GM18858 (cell line): ENCODE data around the gene SLC2A6.
A peak's percentile ranks its signal among the peaks of the same experiment; 100 is the strongest.

Experiments used
- ATAC-seq: cut with Tn5 transposase; IDR thresholded peaks from one replicate; pipeline ENCODE4 v1.9.1; 2021; ENCODE audit not compliant: unreplicated experiment

SLC2A6 gene

DNA sequence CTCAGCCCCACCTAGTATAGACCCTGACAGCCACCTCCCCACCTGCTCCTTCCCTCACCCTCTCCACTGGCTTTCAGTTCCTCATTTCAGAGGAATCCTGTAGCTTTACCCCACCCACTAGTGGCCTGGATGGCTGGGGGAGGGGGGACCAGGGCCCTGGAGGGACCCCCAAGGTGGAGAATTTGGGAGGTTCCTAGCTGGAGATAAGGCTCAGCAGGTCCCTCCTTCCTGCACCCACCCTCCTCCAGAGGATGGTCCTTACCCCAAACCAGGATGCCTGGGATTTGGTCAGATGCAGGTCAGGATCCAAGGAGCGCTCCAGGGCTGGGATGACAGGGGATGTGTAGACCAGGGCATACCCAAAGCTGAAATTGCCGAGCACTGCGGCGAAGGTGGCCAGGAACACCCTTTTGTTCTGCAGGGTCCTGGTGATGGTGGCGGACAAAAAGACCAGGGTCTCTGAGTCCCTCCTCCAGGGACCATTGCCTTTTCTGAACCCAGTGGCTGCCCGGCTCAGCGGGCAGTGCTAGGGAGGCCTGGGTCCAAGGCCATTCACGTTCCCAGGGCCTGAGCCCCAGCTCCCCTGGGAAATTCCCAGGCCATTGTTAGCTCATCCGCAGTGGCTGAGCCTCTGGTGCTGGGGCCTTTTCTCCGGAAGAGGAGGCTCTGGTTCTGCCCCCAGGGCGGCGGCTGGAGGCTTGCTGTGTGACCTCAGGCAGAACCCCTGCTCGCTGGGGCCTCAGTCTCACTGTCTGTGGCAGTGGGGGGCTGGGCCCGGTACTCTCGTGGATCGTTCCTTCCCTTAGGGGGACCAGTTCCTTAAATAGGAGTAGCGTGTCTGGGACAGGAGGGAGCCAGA, 678 bp downstream of the SLC2A6 start:
- ATAC-seq = peak; percentile 16

DNA sequence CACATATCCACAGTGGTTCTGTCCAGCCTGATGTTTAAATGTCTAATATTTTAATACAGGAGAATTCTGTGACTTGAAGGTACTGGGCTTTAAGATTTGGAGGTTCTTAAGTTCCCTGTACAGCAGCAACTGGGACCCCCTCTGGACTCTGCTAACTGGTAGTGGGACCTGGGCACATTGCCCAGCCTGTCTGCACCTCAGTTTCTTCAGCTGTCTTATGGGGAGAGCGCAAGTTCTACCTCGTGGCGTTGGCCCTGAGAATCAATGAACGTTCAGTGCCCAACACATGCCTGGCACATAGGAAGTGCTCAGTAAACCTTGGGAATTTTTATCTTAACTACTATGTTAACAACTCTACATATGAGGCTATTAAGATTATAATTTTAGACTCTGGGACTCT, 1.4 kb downstream of the SLC2A6 start:
- no peak for ATAC-seq

DNA sequence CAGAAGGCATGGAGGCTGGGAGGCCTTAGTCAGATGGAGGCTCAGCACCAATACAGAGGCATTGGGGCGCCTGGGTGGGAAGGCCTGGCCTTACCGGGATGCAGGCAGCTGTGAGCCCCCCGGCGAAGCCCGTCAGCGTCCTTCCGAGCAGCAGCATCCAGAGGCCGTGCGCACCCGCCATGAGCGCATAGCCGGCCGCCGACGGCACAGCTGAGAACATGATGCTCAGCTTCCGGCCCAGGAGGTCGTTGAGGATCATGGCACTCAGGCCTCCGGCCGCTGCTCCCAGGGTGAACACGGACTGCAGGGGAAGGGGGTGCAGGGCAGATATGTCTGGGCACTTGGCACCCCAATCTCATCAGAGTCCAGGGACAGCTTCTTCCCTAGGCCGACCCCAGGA, 2.0 kb downstream of the SLC2A6 start:
- ATAC-seq = no peak

DNA sequence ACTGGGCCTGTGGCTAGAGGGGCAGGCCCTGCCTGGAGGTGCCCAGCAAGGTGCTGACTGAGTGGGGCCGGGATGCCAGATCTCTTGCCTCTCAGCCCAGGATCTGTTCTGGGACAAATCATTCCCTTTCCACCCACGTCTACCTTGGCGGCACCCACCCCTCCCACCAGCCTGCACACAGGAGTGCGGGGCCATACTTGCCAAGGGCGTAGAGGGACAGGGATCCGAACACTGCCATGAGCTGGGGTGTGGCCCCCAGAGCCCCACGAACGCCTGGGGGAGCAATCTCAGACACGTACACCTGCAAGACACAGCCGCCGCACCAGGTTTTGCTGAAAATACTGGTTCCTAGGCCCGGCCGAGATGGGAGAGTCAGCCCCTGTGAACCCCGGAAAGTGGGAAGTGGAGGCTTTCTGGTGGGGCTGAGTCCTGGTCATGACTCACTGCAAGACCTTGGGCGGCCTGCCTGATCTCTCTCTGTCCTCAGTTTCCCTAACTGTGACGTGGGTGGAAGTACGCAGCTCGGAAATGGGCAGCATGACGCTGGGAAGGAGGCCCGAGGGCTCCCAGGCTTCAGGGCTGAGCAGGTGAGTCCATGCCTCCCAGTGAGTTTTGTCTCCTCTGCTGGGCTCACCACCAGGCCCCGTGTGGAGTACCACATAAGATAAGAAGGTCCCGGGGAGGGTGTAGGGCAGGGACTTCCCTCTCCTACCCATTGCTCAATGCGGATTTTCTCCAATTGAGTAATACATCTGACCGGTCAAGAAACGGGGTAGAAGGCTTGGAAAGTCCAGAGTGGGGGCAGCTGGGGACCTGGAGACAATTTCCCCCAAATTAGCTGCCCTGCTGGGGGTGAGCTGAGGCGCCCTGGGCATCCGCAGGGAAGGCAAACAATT, 2.6 kb downstream of the SLC2A6 start:
- ATAC-seq = no peak

DNA sequence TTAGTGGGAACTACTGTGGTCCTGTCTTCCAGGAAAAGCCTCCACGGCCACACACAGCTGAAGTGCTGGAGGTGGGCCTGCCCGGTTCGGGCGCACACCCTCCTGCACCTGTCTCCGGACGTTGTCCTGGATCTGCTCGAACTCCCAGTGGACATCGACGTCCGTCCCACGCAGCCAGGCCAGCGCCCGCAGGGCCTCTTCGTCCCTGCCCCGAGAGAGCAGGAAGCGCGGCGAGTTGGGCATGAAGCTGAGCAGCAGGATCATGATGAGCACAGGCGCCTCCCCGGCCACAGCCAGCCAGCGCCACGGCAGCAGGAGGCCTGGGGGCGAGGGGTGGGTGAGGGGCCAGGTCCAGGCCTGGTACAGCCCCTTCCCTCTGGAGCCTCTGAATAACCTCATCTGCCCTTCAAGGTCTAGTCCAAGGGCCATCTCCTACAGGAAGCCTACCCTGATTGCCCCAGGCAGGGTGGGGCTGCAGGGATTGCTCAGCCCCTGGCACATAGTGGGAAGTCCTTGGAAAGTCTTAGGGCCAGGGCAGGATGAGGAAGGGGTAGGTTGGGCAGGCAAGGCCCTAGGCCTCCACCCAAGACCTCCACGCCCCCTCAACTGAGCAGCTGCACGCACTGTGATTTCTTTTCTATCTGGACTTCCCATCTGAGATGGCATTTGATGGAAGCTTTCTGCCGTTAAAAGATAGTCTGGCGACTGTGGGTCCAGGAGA, 3.4 kb downstream of the SLC2A6 start:
- ATAC-seq = no peak

DNA sequence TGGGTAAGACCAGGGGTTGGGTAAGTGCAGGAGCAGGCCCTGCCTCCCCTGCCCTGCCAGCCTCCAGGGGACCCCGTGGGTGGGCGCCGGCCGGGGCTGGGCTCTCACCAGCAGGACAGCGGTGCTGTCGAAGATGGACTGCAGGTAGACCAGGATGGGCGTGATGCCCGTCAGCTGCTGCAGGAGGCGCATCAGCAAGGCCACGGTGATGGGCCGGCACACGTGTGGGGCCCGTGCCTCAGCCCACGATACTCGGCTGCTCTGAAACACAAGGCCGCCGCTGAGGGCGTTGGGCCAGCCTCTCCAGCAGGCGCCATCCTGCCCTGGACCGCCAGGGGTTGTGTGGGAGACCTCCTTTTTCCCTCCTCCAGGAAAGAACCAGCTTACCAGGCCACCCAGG, 4.0 kb downstream of the SLC2A6 start:
- no peak for ATAC-seq

DNA sequence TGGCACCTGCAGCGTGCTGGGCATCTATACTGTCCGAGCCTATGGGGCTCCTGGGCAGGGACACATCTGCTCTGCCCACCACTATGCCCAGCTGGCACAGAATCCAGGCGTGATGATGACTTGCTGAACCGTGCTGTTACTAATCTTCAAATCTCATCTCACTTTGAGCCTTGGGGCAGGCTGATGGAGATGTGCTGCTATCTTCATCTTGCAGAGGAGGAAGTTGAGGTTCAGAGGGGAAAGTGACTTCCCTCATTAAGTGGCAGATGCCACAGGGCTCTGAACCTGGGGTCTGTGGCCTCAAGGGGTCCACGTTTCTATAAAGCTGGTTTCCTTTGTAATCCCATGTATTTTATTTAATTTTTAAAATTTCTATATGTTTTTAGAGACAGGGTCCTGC, 4.7 kb downstream of the SLC2A6 start:
- no peak for ATAC-seq

DNA sequence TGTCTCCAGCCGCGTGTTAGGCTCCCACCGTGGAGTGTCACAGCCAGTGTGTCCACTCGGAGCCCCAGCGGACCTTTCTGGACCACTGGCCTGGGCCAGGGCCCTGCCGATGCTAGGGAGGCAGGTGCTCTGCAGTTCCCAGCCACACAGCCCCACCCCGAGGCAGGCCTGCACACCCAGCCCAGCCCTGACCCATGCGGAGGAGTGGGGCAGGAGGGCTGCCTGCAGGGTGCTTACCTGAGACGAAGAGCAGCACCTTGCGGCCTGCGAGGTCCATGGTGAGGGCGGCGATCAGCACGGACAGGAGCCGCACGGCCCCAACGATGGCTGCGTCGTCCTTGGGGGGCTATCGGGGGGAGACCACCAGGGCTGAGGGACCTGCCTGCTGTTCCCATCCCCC, 5.2 kb downstream of the SLC2A6 start:
- ATAC-seq = no peak

DNA sequence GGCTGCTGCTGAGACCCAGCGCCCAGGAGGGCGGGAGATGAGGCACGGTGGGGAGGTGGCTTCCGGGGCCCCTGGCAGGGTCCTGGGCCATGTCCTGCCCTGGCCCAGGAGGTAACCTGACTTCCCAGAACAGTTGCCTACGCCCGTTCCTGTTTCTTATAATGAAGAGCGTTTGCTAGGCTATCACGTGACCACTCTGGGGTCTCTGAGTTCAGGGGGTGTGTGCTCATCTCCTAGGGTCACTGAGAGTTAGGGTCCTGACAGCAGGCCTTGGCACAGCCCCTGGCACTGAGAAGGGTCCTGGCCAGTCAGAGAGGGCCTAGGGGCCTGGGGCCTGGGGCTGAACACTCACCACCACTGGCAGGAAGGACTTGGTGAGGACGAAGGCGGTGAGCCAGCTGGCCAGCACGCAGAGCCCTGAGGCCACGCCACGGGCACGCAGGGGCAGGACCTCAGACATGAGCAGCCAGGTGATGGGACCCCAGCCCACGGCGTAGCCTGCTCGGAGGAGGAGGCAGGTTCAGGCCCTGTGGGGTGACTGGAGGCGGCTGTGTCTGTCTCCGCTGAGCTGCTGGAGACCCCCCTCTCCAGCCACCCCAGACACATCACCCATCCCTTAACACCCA, 6.0 kb downstream of the SLC2A6 start:
- no peak for ATAC-seq

DNA sequence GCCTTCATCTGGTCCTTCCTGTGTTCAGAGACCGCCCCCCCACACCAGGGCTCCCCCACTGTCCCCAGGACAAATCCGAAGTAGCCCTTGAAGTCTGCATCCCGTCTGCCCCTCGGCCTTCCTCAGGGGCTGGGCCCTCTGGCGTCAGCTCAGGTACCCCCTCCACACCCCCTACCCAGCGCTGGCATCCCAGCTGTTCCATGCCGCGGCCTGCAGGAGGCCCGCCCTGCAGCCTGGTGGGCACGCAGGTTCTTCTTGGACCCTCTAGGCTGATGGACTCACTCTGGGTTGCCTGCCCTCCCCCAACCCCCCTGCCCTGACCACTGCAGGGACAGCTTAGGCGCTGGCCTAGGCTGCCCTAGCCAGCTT, 6.6 kb downstream of the SLC2A6 start:
- ATAC-seq = no peak

DNA sequence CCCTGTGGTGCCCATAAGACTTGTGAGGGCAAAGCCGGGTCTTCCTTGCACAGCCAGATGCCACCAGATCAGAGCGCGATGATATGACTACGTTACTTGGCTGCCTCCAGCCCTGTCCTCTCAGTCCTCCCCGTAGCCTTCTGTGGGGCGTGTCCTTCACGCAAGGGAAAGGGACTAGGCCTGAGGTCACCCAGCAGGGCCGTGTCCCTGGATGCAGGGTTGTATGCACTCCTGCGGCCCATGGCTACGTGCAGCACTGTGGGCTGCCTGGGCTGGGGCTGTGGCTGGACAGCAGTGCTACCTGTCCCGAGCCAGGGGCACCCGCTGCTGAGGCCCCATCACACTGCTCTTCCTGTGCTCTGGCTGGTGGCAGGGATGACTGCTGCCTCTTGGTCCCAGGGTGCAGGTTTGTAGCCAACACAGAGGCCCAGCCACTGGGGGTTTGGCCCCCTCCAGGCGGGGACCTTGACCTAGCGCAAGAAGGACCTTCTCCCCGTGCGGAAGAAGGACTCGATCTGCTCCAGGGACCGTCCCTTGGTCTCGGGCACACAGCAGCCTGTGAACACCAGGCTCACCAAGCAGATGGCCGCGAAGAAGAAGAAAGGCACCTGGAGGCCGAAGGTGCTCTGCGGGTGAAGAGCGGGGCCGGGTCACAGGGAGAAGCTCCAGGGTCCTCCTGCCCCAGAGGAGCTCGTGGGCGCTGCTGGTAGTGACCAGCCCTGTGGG, 7.2 kb downstream of the SLC2A6 start:
- no peak for ATAC-seq

DNA sequence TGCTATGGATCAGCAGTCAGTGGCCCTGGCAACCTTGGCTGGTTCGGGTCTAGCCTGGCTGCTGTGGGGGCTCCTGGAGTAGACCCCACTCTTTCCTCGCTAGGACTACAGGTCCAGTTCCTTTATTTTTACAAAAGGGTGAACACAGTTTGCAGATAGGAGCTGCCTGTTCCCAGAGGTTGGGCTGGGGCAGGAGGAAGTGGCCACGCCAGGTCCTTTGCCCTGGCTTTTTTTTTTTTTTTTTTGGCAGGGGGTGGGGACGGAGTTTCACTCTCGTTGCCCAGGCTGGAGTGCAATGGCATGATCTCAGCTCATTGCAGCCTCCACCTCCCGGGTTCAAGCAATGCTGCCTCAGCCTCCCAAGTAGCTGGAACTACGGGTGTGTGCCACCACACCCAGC, 7.9 kb downstream of the SLC2A6 start:
- ATAC-seq = no peak

DNA sequence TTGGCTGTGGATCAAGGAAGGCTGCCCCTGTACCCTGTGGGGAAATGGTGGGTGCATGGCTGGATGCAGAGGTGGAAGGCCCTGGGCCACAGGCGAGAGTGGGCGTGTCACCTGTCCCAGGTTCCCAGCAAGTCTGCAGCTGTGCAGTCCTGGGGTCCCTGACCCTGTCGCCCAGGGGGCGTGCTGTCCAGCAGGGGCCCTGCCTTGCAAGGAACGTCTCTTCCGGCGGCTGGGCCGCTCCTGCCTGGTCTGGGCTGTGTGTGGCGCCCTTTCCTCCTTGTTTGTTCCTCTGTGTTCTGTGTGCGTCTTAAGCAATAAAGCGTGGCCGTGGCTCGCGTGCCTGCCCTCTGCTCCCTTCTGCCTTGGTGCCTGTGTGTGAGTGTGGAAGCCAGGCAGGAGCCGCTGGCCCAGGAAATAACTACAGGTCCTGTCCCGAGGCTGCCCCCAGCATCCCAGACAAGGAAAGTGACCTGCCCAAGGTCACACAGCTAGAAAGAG, 8.4 kb downstream of the SLC2A6 start:
- ATAC-seq = no peak

DNA sequence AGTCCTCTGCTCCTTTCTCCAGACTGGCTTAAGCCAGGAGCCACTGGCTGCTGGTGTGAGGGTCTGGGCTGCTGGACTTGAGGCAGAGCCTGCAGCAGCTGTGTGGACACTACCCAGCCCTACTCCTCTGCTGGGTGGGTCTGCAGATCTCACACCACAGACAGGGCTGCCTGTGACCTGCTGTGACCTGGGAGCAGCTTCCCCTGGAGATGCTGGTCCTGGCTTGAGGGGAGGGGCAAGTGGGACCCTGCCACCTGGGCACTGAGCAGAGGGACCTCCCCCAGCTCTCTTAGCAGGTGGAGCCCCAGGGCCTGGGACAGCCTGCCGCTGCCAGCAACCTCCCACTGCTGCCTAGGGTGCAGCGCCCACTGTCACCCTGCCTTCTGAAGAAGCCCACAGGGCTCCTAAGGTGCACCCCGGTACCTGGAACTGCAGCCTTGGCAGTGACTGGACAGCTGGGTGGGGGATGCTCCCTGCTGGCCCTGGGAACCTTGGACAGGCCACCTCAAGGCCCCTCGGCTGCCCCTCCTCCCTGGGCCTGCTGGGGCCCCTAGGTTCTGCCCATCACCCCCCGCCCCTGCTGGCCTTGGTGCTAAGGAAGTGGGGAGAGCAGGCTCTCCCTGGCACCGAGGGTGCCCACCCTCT, 10.0 kb downstream of the SLC2A6 start:
- no peak for ATAC-seq

DNA sequence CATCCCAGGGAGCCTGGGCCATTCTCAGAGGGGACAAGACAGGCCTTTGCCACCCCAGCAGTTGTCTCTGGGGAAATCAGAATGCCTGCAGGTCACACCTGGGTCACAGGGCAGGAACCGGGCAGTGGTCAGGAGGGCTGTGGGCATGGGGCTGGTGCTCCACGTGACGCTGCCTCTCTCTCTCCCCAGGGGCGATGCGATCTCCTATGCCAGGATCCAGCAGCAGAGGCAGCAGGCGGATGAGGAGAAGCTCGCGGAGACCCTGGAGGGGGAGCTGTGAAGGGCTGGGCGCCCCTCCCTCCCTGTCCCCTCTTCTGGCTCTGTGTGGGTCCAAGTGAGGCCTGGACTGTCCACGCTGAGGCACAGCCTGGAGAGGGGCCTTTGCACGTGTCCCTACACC, 10.5 kb downstream of the SLC2A6 start:
- no peak for ATAC-seq

DNA sequence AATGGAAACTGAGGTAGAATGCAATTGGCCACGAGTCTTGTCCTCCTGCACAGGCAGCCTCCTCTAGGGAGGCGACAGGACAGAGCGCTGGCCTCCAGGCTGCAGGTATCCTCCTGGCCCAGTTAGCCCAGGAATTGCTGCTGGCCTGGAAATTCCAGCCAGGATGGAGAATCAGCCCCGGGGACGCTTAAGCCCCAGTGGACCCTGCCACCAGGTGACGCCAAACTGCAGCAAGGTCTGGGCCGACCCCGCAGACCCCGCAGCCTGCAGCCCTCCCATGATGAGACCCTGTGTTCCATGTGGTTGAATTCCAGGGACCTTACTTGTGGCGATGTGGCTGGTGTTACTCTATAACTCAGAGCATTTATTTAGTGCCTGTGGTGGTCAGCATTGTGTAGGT, 11.8 kb downstream of the SLC2A6 start:
- ATAC-seq = no peak

DNA sequence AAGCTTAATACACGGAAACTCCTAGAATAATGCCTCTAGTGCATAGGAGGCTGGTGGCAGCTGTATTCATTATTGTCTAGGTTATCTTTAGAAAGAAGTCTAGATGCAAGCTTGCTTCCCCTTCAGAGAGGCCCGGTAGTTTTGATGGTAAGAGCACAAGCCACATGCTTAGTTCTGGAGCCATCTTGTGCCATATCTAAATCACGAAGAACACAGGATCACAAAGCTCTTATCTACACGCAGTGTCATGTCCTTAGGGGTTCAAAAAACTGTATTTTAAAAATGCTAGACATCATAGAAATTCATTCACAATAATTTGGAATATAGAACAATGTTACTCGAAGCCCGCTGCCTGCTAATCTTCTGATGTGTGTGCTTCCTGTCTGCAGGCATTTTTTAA, 12.9 kb downstream of the SLC2A6 start:
- ATAC-seq = no peak

DNA sequence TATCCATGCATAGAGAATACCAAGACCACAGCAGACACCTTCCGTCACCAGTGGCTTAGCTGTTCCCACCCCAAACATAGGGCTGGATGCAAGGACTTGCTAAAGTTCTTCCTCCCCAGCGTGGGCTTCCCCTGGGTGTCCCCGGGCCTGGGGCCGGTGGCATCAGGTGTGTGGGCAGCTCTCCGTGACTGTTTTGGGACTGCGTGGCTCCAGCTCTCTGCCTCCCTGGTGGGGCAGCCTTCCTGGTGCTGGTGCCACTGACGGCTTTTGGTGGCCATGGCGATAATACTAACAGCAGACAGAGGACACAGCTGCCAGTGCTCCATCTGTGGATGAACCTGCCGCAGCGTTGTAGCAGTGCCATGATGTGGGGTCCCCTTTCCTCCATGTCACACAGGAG, 14.3 kb downstream of the SLC2A6 start:
- no peak for ATAC-seq

DNA sequence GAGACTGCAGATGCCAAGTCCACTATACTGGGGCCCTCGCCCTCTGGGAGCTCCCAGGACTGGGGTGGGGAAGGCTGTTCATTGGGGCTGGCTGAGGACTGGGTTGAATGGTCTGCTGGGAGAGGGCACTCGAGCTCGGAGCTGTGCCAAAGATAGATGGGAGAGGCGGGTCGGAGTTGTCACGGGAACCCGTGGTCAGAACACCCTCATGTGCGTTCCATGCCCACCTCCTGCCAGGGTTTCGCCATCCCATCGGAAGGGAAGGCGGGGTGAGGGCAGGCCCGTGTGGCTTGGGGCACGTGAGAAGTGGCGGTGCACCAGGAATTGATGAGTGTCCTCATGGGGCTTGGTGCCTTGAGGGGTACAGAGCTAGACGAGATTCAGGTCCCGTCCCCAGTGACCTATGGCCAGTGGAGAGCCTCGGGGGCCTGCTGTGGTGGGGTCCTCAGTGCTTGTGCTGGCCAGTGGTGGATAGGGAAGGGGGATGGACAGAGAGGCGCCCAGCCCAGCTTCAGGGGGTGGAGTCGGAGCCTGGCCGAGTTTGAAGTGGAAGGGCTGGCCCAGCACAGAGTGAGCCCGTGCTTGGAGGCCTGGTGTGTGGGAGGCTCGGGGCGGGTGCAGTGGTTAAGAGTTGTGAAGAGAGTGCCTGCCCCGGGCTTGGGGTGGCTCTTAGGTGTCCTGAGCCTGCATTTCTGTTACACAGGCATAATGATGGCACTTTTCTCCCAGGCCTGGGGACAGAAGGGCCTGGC, 14.9 kb downstream of the SLC2A6 start:
- ATAC-seq = no peak
